ENCODE data around the gene HMGB4. TPM values are rescaled to one million over a fixed set of nuclear protein-coding genes. Genes with fewer than 3 reads are reported as not detected.

HMGB4 gene
- total RNA-seq, 1 experiment from 2014 or later = not detected

GRCh38 chr1:33828654-33829053, 35.2 kb upstream of the HMGB4 start:
- H3K9me2 ChIP-seq (ENCODE audit: insufficient read depth) = no peaks in the 10 kb centered on the region
- no peak for TF ChIP-seq CTCF (conservative IDR thresholded peaks at IDR 0.05)
- no peaks in the 10 kb centered on the region for H3K79me2 ChIP-seq (ENCODE audit: low read depth)
- H3K27ac ChIP-seq = no peak overlapping the region
- H3K9me3 ChIP-seq (ENCODE audit: insufficient read depth, low read depth) = no peaks in the 10 kb centered on the region
- no peaks in the 10 kb centered on the region for H3F3A ChIP-seq (ENCODE audit: insufficient read depth, low read depth)
- no peaks in the 10 kb centered on the region for H3K4me1 ChIP-seq (replicated peaks; ENCODE audit: insufficient read depth)
- intact Hi-C loops (cut with micrococcal nuclease; ENCODE audit: unreplicated experiment) = no loop called here
- H3K36me3 ChIP-seq (ENCODE audit: low read depth) = no peaks in the 10 kb centered on the region
- no TSS peak for BruUV-seq (replicated peaks)
- H4K20me1 ChIP-seq (ENCODE audit: insufficient read depth) = no peaks in the 10 kb centered on the region
- H3K4me3 ChIP-seq = no peak overlapping the region
- H3K4me2 ChIP-seq = no peak overlapping the region
- no peak overlapping the region for H2AFZ ChIP-seq
- peaks cover 16% of the 10 kb centered on the region; the same call in 1 of the 2 replicates for H3K27me3 ChIP-seq (ENCODE audit: insufficient read depth, low read depth)
- ChIA-PET POLR2A (ENCODE audit: unreplicated experiment) (no interaction called here), CTCF (no interaction called here)
- DNase-seq = no peak

DNA sequence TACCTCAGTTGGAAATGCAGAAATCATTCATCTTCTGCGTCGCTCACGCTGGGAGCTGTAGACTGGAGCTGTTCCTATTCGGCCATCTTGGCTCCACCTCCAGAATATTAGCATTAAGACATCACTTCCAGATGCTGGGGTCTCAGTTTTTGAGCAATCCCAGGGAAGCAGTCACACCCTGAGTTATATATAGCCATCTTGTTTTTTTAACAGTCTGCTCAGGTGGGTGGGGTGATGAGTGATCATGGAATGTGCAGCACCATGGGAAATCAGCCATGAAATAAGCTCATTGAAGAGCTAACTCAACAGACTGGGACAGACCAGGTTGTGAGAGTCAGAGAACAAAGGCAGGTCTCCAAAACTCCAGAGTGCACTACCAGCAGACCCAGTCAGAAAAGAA, 27.0 kb upstream of the HMGB4 start:
- intact Hi-C loops (cut with micrococcal nuclease; ENCODE audit: unreplicated experiment) = no loop called here
- BruUV-seq (replicated peaks) = no TSS peak
- Histone ChIP-seq H3K79me2 (ENCODE audit: low read depth) (no peaks in the 10 kb centered on the region), H3K9me3 (ENCODE audit: insufficient read depth, low read depth) (no peaks in the 10 kb centered on the region), H3K4me3 (no peak overlapping the region), H3F3A (ENCODE audit: insufficient read depth, low read depth) (no peaks in the 10 kb centered on the region), H2AFZ (no peak overlapping the region), H4K20me1 (ENCODE audit: insufficient read depth) (no peaks in the 10 kb centered on the region), H3K4me2 (no peak overlapping the region), H3K27me3 (ENCODE audit: insufficient read depth, low read depth) (no peaks in the 10 kb centered on the region), H3K9me2 (ENCODE audit: insufficient read depth) (no peaks in the 10 kb centered on the region), H3K4me1 (replicated peaks; ENCODE audit: insufficient read depth) (no peaks in the 10 kb centered on the region), H3K36me3 (ENCODE audit: low read depth) (no peaks in the 10 kb centered on the region), H3K27ac (no peak overlapping the region)
- POLR2A ChIA-PET (ENCODE audit: unreplicated experiment) = no interaction called here
- no peak for DNase-seq
- CTCF ChIA-PET = no interaction called here
- TF ChIP-seq CTCF (conservative IDR thresholded peaks at IDR 0.05) (no peak), EZH2 (IDR thresholded peaks at IDR 0.05; ENCODE audit: low read depth) (no peak)

DNA sequence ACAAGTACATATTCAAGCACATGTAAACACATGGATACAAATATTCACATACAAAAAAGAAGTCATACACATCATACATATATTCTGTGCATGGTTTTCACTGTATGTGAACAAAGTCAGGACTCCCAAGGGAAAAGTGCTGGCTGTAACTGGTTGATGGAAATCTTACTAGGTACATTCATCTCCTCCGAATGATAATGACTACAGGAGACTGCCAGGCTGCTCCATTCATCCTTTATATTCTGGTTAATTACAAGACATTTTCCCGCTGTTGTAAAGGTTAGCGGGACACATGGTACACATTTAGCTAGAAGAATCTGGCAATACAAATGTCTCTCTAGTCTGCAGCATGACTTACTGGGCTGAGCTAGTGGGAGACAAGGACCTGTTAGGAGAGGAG, 26.2 kb upstream of the HMGB4 start:
- Histone ChIP-seq H4K20me1 (ENCODE audit: insufficient read depth) (no peaks in the 10 kb centered on the region), H3F3A (ENCODE audit: insufficient read depth, low read depth) (no peaks in the 10 kb centered on the region), H3K79me2 (ENCODE audit: low read depth) (no peaks in the 10 kb centered on the region), H3K9me3 (ENCODE audit: insufficient read depth, low read depth) (no peaks in the 10 kb centered on the region), H3K4me3 (no peak overlapping the region), H3K27me3 (ENCODE audit: insufficient read depth, low read depth) (no peaks in the 10 kb centered on the region), H3K9me2 (ENCODE audit: insufficient read depth) (no peaks in the 10 kb centered on the region), H2AFZ (no peak overlapping the region), H3K27ac (no peak overlapping the region), H3K4me2 (no peak overlapping the region), H3K36me3 (ENCODE audit: low read depth) (no peaks in the 10 kb centered on the region), H3K4me1 (replicated peaks; ENCODE audit: insufficient read depth) (no peaks in the 10 kb centered on the region)
- DNase-seq = no peak
- ChIA-PET POLR2A (ENCODE audit: unreplicated experiment) (no interaction called here), CTCF (no interaction called here)
- intact Hi-C loops (cut with micrococcal nuclease; ENCODE audit: unreplicated experiment) = no loop called here
- no TSS peak for BruUV-seq (replicated peaks)
- no peak for TF ChIP-seq CTCF (conservative IDR thresholded peaks at IDR 0.05)
- no peak for TF ChIP-seq EZH2 (IDR thresholded peaks at IDR 0.05; ENCODE audit: low read depth)
